NCI-H1105 treated with DMSO at 0.1 percent for 48 hours (cell line): ENCODE data around the gene IDUA.

Experiments
- DNase-seq: peaks from one replicate; lab custom pipeline; 2025; lab: John Stamatoyannopoulos, UW

Gene IDUA

GRCh38 chr4:1031956-1032795, 45.3 kb downstream of the IDUA start:
- no peak for DNase-seq

GRCh38 chr4:1032861-1033260, 46.0 kb downstream of the IDUA start:
- DNase-seq = no peak

GRCh38 chr4:1033840-1034551, 47.2 kb downstream of the IDUA start:
- DNase-seq = no peak

GRCh38 chr4:1035510-1035909, 48.7 kb downstream of the IDUA start:
- DNase-seq = no peak

- no peak for DNase-seq
These were observed 49.3 kb downstream of the IDUA start for GRCh38 chr4:1036095-1036494.

- no peak for DNase-seq
These were observed 50.3 kb downstream of the IDUA start for GRCh38 chr4:1036976-1037810.

- DNase-seq = no peak
These were observed 52.2 kb downstream of the IDUA start for GRCh38 chr4:1038948-1039492.

GRCh38 chr4:1039493-1040343, 52.9 kb downstream of the IDUA start:
- DNase-seq = no peak

GRCh38 chr4:1040344-1041146, 53.7 kb downstream of the IDUA start:
- DNase-seq = no peak

GRCh38 chr4:1041147-1041935, 54.5 kb downstream of the IDUA start:
- DNase-seq = no peak

GRCh38 chr4:1041936-1042330, 55.1 kb downstream of the IDUA start:
- DNase-seq = no peak

GRCh38 chr4:1042352-1043055, 55.7 kb downstream of the IDUA start:
- no peak for DNase-seq

GRCh38 chr4:1043162-1043561, 56.3 kb downstream of the IDUA start:
- no peak for DNase-seq

- DNase-seq = no peak
These were observed 57.0 kb downstream of the IDUA start for GRCh38 chr4:1043651-1044468.

- no peak for DNase-seq
These were observed 57.8 kb downstream of the IDUA start for GRCh38 chr4:1044469-1045192.

GRCh38 chr4:1045193-1045594, 58.4 kb downstream of the IDUA start:
- DNase-seq = no peak

GRCh38 chr4:1045595-1046201, 58.9 kb downstream of the IDUA start:
- DNase-seq = no peak
